ENCODE measurements around the gene ACTR5.
A peak's percentile ranks its signal among the peaks of the same experiment; 100 is the strongest.

The ACTR5 gene

GRCh38 chr20:38747495-38748096 is 664 bp upstream of the ACTR5 start:
- H3K36me3 Mint-ChIP-seq (ENCODE audit: low read depth): peaks cover 13% of the 10 kb centered on the region
- peaks cover 3% of the 10 kb centered on the region for H3K9me3 Mint-ChIP-seq
- peak overlapping the region; percentile 98 for H3K4me3 Mint-ChIP-seq
- no peak overlapping the region for H3K27ac Mint-ChIP-seq
- H3K4me1 Mint-ChIP-seq: peaks cover 16% of the 10 kb centered on the region
- DNase-seq: peak; percentile 15
- H3K27me3 Mint-ChIP-seq (ENCODE audit: low read depth, poor library complexity): peaks cover 45% of the 10 kb centered on the region
- no peak for TF ChIP-seq CTCF (IDR thresholded peaks at IDR 0.05)

GRCh38 chr20:38748861-38749149 is 545 bp downstream of the ACTR5 start:
- no peak for DNase-seq
- H3K4me3 Mint-ChIP-seq: peak overlapping the region; percentile 90
- H3K27me3 Mint-ChIP-seq (ENCODE audit: low read depth, poor library complexity): peaks cover 34% of the 10 kb centered on the region
- no peak for TF ChIP-seq CTCF (IDR thresholded peaks at IDR 0.05)
- H3K4me1 Mint-ChIP-seq: peaks cover 16% of the 10 kb centered on the region
- peaks cover 3% of the 10 kb centered on the region for H3K9me3 Mint-ChIP-seq
- H3K36me3 Mint-ChIP-seq (ENCODE audit: low read depth): peaks cover 22% of the 10 kb centered on the region
- H3K27ac Mint-ChIP-seq: no peak overlapping the region

GRCh38 chr20:38751360-38751976 is 3.2 kb downstream of the ACTR5 start:
- no peak for DNase-seq
- Mint-ChIP-seq H3K4me1 (peaks cover 25% of the 10 kb centered on the region), H3K27ac (no peak overlapping the region), H3K36me3 (ENCODE audit: low read depth) (peaks cover 41% of the 10 kb centered on the region), H3K27me3 (ENCODE audit: low read depth, poor library complexity) (peaks cover 16% of the 10 kb centered on the region), H3K4me3 (no peak overlapping the region), H3K9me3 (peaks cover 3% of the 10 kb centered on the region)
- peak; percentile 63 for TF ChIP-seq CTCF (IDR thresholded peaks at IDR 0.05)

- DNase-seq: no peak
- no peak overlapping the region for H3K4me3 Mint-ChIP-seq
- H3K9me3 Mint-ChIP-seq: peaks cover 3% of the 10 kb centered on the region
- H3K27me3 Mint-ChIP-seq (ENCODE audit: low read depth, poor library complexity): peaks cover 11% of the 10 kb centered on the region
- no peak overlapping the region for H3K27ac Mint-ChIP-seq
- peaks cover 43% of the 10 kb centered on the region for H3K36me3 Mint-ChIP-seq (ENCODE audit: low read depth)
- TF ChIP-seq CTCF (IDR thresholded peaks at IDR 0.05): no peak
- peaks cover 25% of the 10 kb centered on the region for H3K4me1 Mint-ChIP-seq
Measured at GRCh38 chr20:38752029-38752428, 3.8 kb downstream of the ACTR5 start.

- Mint-ChIP-seq H3K4me1 (peaks cover 9% of the 10 kb centered on the region), H3K9me3 (no peaks in the 10 kb centered on the region), H3K27ac (no peak overlapping the region), H3K4me3 (no peak overlapping the region), H3K36me3 (ENCODE audit: low read depth) (peaks cover 61% of the 10 kb centered on the region), H3K27me3 (ENCODE audit: low read depth, poor library complexity) (no peaks in the 10 kb centered on the region)
- no peak for TF ChIP-seq CTCF (IDR thresholded peaks at IDR 0.05)
- DNase-seq: no peak
Measured at GRCh38 chr20:38754924-38755323, 6.7 kb downstream of the ACTR5 start.

- H3K4me3 Mint-ChIP-seq: no peak overlapping the region
Measured at GRCh38 chr20:38755324-38755910, 7.2 kb downstream of the ACTR5 start.

More at GRCh38 chr20:38755324-38755910, 7.2 kb downstream of the ACTR5 start:
- Mint-ChIP-seq H3K36me3 (ENCODE audit: low read depth) (peaks cover 61% of the 10 kb centered on the region), H3K27ac (peak overlapping the region; percentile 35), H3K9me3 (no peaks in the 10 kb centered on the region), H3K4me1 (peaks cover 9% of the 10 kb centered on the region), H3K27me3 (ENCODE audit: low read depth, poor library complexity) (no peaks in the 10 kb centered on the region)
- DNase-seq: no peak
- TF ChIP-seq CTCF (IDR thresholded peaks at IDR 0.05): no peak

Measured in nephron progenitor cell (in vitro differentiated cells).